RWPE1 (cell line): Measurements from ENCODE around the gene AGPAT4.

Source experiments
- CTCF ChIA-PET: fragments of 350-600 bp; sonication (Branson Sonifier 250); formaldehyde crosslinking; extraction: SDS; loops from one replicate; lab custom pipeline; 2021; lab: Yijun Ruan, JAX
- POLR2A ChIA-PET: fragments of 400-600 bp; formaldehyde crosslinking; extraction: SDS; loops from one replicate; lab custom pipeline; 2020; ENCODE audit warnings: antibody characterized with exemption; ENCODE audit not compliant: low non-redundant PET; lab: Yijun Ruan, JAX
- DNase-seq: peaks from one replicate; pipeline ENCODE4 v3.0.0; 2012; ENCODE audit warnings: low spot score
- H3K27ac ChIP-seq: fragments of 450-650 bp; 2 replicates; pipeline ENCODE4 v1.5.1; 2017
- CTCF ChIP-seq: fragments of 450-650 bp; conservative IDR thresholded peaks from 2 replicates; pipeline ENCODE4 v1.5.1; 2017; ENCODE audit warnings: low read depth, mild to moderate bottlenecking

AGPAT4 gene

DNA sequence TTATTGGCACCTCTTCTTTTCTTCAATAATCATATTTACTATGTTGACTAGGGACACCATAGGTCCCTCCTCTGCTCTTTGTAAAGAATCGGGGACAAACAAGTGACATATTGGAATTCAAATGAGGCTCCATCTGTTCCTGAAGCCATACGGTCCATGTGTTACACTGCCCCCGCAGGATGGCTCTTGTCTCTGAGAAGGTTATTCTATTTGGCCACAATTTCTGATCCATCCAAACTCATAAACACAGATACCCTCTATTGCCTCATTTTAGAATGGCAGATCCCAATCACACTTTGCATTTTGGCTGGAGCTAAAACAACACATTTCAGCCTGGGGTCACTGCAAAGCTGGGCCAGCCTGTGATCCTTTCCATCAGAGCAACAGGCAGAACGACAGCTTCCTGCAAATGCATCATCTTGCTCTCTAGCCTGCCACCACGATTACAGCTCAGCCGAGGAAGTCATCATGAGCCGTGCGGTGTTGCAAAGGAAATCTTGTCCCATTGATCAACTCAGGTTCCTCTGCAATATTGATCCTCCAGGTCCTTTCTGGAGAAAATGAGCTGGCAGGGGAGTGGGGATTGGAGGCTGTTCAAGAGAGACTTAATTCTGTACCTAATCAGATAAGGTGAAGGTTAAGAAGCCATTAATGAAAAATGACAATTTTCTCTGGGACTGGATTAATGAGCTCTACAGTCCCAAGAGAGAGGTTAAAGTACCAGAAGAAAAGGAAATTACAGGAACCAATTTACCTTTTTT is 73.1 kb downstream of the AGPAT4 start:
- DNase-seq = no peak
- ChIA-PET POLR2A (no interaction called here), CTCF (interaction anchor here (0.5 to 0.7 kb wide), 3 partner anchors 43 to 379 kb away, joined by 3 to 6 read pairs (median 3); no protein-coding TSS in a partner anchor)
- no peak overlapping the region for H3K27ac ChIP-seq
- no peak for TF ChIP-seq CTCF

DNA sequence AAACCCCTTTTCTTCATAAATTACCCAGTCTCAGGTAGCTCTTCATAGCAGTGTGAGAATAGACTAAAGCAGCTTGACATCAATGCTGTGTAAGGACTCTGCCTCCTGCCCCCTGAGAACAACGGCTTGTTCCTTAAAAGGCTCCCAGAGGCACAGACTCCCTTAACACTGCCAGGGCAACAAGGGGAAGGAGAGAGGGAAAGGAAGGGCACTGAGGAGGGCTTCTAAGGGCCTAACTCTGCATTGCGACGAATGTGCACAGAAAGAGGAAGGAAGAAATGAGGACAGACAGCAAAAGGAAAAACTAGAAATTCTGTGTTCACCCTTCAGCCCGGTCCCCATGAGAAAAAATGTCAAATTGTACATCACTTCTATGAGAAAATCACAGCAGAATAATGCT is 74.0 kb downstream of the AGPAT4 start:
- H3K27ac ChIP-seq = no peak overlapping the region
- ChIA-PET CTCF (no interaction called here), POLR2A (no interaction called here)
- TF ChIP-seq CTCF = no peak
- no peak for DNase-seq

GRCh38 chr6:161198783-161199460 is 74.9 kb downstream of the AGPAT4 start:
- ChIA-PET CTCF (interaction anchor here (0.6 kb wide), 1 partner anchor 238 kb away, joined by 3 read pairs; no protein-coding TSS in a partner anchor), POLR2A (no interaction called here)
- no peak for DNase-seq
- H3K27ac ChIP-seq = no peak overlapping the region
- no peak for TF ChIP-seq CTCF

- H3K27ac ChIP-seq = no peak overlapping the region
- ChIA-PET CTCF (no interaction called here), POLR2A (no interaction called here)
- TF ChIP-seq CTCF = no peak
- no peak for DNase-seq
These were observed 75.7 kb downstream of the AGPAT4 start for GRCh38 chr6:161198176-161198575.

GRCh38 chr6:161195386-161195785 is 78.5 kb downstream of the AGPAT4 start:
- DNase-seq = no peak
- CTCF ChIA-PET = no interaction called here

DNA sequence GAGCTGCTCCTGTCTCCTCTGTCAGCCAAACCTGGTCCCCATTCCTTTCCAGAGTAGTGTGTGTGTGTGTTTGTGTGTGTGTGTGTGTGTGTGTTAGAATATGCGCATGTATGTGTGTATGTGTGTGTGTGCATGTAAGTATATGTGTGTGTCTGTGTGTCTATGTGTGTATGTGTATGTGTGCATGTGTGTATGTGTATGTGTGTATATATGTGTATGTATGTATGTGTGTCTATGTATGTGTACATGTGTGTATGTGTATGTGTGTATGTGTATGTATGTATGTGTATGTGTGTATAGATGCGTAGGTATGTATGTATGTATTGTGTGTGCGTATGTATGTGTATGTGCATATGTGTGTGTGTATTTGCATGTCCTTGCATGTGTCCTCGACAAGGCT is 79.5 kb downstream of the AGPAT4 start:
- H3K27ac ChIP-seq = no peak overlapping the region
- DNase-seq = no peak
- TF ChIP-seq CTCF = no peak
- CTCF ChIA-PET = no interaction called here
- POLR2A ChIA-PET = no interaction called here

More at GRCh38 chr6:161195386-161195785, 78.5 kb downstream of the AGPAT4 start:
- TF ChIP-seq CTCF = no peak
- POLR2A ChIA-PET = no interaction called here
- H3K27ac ChIP-seq = no peak overlapping the region
